GM12878 (cell line): ENCODE measurements around the gene PPP6R1. TPM values are rescaled to one million over a fixed set of nuclear protein-coding genes. Genes with fewer than 3 reads are reported as not detected.

ENCODE experiments used
- ATF3 ChIP-seq: IDR thresholded peaks from 2 replicates; pipeline ENCODE4 v1.6.1; 2011; ENCODE audit warnings: low read depth, mild to moderate bottlenecking, low read length, moderate library complexity, borderline replicate concordance; ENCODE audit errors: extremely low read depth
- BHLHE40 ChIP-seq, 2 experiments: fragments of 450-650 bp in 1 of 2; IDR thresholded peaks; 2 replicates each; pipeline ENCODE4 v1.6.1; 2011 to 2017; ENCODE audit warnings: low read depth in 2 of 2, borderline replicate concordance in 1 of 2, improper control_type of control experiment in 1 of 2, low read length in 1 of 2, mild to moderate bottlenecking in 1 of 2
- DPF2 ChIP-seq: fragments of 450-650 bp; IDR thresholded peaks from 2 replicates; pipeline ENCODE4 v1.6.1; 2017; ENCODE audit warnings: mild to moderate bottlenecking
- FOS ChIP-seq: IDR thresholded peaks from 3 replicates; pipeline ENCODE4 v1.6.1; 2011; ENCODE audit warnings: borderline replicate concordance; ENCODE audit not compliant: insufficient read length; ENCODE audit errors: extremely low read depth
- FOXK2 ChIP-seq: fragments of 450-650 bp; IDR thresholded peaks from 2 replicates; pipeline ENCODE4 v1.6.1; 2017; ENCODE audit warnings: mild to moderate bottlenecking, moderate library complexity
- HCFC1 ChIP-seq: fragments of 150-350 bp; IDR thresholded peaks from 2 replicates; pipeline ENCODE4 v1.6.1; 2014; ENCODE audit warnings: low read length
- JUND ChIP-seq: IDR thresholded peaks from 2 replicates; pipeline ENCODE4 v1.6.1; 2012; ENCODE audit warnings: low read depth, mild to moderate bottlenecking, low read length, improper control_type of control experiment, moderate library complexity
- KAT2A ChIP-seq: conservative IDR thresholded peaks from 2 replicates; pipeline ENCODE4 v1.6.1; 2011; ENCODE audit warnings: low read depth, low read length; ENCODE audit not compliant: control insufficient read depth
- MLLT1 ChIP-seq: fragments of 450-650 bp; IDR thresholded peaks from 2 replicates; pipeline ENCODE4 v1.6.1; 2016; ENCODE audit warnings: mild to moderate bottlenecking
- MYB ChIP-seq: fragments of 150-350 bp; IDR thresholded peaks from 2 replicates; pipeline ENCODE4 v1.6.1; 2014; ENCODE audit warnings: mild to moderate bottlenecking, low read depth, low read length, borderline replicate concordance
- NFIC ChIP-seq: IDR thresholded peaks from 2 replicates; pipeline ENCODE4 v1.6.1; 2012; ENCODE audit warnings: low read depth, mild to moderate bottlenecking, inconsistent platforms, low read length, moderate library complexity
- NFYB ChIP-seq: IDR thresholded peaks from 2 replicates; pipeline ENCODE4 v1.6.1; 2011; ENCODE audit warnings: low read depth, mild to moderate bottlenecking, low read length, improper control_type of control experiment, moderate library complexity; ENCODE audit not compliant: insufficient read depth
- ZBED1 ChIP-seq: IDR thresholded peaks from 2 replicates; pipeline ENCODE4 v1.6.1; 2016; ENCODE audit warnings: borderline replicate concordance
- ZNF217 ChIP-seq: fragments of 450-650 bp; IDR thresholded peaks from 2 replicates; pipeline ENCODE4 v1.6.1; 2017; ENCODE audit warnings: antibody characterized with exemption, mild to moderate bottlenecking
- polyA plus RNA-seq, 11 experiments: library from polyadenylated mRNA; depleted of rRNA in 4 of 11; unstranded in 6 of 11; stranded (reverse) in 5 of 11; fragments of >200 nt; fragmentation: Nextera tagmentation in 4 of 11; fragmentation: Illumina TruSeq in 1 of 11; extraction: Ambion mirVana in 4 of 11; extraction: Trizol in 1 of 11; gene quantifications; 1 replicate in 1 of 11; 2 replicates in 10 of 11; pipeline versions ENCODE4 v1.2.1 to v1.2.3, GENCODE V29; 2011 to 2016; ENCODE audit warnings: inconsistent platforms in 2 of 11, missing spikeins in 2 of 11, low read depth in 1 of 11
- total RNA-seq, 4 experiments: library from RNA; depleted of rRNA in 3 of 4; stranded (reverse); fragments of >200 nt in 3 of 4; fragmentation: Illumina TruSeq in 1 of 4; extraction: Trizol in 1 of 4; gene quantifications; 2 replicates each; pipeline versions ENCODE4 v1.2.1 to v1.2.3, GENCODE V29; 2013 to 2021
- TF ChIP-seq, protein P1 (sequence below): fragments of 450-650 bp; IDR thresholded peaks from 2 replicates; pipeline ENCODE4 v1.6.1; 2017; ENCODE audit warnings: mild to moderate bottlenecking, moderate library complexity
- TF ChIP-seq, protein P2 (sequence below): fragments of 450-650 bp; IDR thresholded peaks from 2 replicates; pipeline ENCODE4 v1.6.1; 2016; ENCODE audit warnings: mild to moderate bottlenecking, moderate library complexity, borderline replicate concordance
- TF ChIP-seq, protein P3 (sequence below): IDR thresholded peaks from 2 replicates; pipeline ENCODE4 v1.6.1; 2012; ENCODE audit warnings: low read depth, low read length, improper control_type of control experiment

The PPP6R1 gene
- total and polyA plus RNA-seq, 10 of the 15 experiments (the other 5 are each of a cell fraction or from before 2014, with no cell fraction given), result 0.80 to 173 (median 63.7) TPM

- TF ChIP-seq, protein P1, sequence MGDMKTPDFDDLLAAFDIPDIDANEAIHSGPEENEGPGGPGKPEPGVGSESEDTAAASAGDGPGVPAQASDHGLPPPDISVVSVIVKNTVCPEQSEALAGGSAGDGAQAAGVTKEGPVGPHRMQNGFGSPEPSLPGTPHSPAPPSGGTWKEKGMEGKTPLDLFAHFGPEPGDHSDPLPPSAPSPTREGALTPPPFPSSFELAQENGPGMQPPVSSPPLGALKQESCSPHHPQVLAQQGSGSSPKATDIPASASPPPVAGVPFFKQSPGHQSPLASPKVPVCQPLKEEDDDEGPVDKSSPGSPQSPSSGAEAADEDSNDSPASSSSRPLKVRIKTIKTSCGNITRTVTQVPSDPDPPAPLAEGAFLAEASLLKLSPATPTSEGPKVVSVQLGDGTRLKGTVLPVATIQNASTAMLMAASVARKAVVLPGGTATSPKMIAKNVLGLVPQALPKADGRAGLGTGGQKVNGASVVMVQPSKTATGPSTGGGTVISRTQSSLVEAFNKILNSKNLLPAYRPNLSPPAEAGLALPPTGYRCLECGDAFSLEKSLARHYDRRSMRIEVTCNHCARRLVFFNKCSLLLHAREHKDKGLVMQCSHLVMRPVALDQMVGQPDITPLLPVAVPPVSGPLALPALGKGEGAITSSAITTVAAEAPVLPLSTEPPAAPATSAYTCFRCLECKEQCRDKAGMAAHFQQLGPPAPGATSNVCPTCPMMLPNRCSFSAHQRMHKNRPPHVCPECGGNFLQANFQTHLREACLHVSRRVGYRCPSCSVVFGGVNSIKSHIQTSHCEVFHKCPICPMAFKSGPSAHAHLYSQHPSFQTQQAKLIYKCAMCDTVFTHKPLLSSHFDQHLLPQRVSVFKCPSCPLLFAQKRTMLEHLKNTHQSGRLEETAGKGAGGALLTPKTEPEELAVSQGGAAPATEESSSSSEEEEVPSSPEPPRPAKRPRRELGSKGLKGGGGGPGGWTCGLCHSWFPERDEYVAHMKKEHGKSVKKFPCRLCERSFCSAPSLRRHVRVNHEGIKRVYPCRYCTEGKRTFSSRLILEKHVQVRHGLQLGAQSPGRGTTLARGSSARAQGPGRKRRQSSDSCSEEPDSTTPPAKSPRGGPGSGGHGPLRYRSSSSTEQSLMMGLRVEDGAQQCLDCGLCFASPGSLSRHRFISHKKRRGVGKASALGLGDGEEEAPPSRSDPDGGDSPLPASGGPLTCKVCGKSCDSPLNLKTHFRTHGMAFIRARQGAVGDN, result no peak
- TF ChIP-seq ZNF217, result no peak
- no peak for TF ChIP-seq NFYB
- peak; percentile 30 to 46; a peak in 1 of 4 replicates for TF ChIP-seq BHLHE40 (IDR thresholded peaks at IDR 0.05; ENCODE audit: borderline replicate concordance in 1 of 2, low read depth in 2 of 2, low read length in 1 of 2)
- no peak for TF ChIP-seq MLLT1
- TF ChIP-seq, protein P2, sequence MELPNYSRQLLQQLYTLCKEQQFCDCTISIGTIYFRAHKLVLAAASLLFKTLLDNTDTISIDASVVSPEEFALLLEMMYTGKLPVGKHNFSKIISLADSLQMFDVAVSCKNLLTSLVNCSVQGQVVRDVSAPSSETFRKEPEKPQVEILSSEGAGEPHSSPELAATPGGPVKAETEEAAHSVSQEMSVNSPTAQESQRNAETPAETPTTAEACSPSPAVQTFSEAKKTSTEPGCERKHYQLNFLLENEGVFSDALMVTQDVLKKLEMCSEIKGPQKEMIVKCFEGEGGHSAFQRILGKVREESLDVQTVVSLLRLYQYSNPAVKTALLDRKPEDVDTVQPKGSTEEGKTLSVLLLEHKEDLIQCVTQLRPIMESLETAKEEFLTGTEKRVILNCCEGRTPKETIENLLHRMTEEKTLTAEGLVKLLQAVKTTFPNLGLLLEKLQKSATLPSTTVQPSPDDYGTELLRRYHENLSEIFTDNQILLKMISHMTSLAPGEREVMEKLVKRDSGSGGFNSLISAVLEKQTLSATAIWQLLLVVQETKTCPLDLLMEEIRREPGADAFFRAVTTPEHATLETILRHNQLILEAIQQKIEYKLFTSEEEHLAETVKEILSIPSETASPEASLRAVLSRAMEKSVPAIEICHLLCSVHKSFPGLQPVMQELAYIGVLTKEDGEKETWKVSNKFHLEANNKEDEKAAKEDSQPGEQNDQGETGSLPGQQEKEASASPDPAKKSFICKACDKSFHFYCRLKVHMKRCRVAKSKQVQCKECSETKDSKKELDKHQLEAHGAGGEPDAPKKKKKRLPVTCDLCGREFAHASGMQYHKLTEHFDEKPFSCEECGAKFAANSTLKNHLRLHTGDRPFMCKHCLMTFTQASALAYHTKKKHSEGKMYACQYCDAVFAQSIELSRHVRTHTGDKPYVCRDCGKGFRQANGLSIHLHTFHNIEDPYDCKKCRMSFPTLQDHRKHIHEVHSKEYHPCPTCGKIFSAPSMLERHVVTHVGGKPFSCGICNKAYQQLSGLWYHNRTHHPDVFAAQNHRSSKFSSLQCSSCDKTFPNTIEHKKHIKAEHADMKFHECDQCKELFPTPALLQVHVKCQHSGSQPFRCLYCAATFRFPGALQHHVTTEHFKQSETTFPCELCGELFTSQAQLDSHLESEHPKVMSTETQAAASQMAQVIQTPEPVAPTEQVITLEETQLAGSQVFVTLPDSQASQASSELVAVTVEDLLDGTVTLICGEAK, result no peak
- no peak; the same call in 1 of the 2 replicates for TF ChIP-seq HCFC1
- no peak for TF ChIP-seq KAT2A
- TF ChIP-seq FOS, result no peak
- no peak for TF ChIP-seq FOXK2
- TF ChIP-seq MYB, result no peak
- TF ChIP-seq JUND, result no peak
- TF ChIP-seq, protein P3, sequence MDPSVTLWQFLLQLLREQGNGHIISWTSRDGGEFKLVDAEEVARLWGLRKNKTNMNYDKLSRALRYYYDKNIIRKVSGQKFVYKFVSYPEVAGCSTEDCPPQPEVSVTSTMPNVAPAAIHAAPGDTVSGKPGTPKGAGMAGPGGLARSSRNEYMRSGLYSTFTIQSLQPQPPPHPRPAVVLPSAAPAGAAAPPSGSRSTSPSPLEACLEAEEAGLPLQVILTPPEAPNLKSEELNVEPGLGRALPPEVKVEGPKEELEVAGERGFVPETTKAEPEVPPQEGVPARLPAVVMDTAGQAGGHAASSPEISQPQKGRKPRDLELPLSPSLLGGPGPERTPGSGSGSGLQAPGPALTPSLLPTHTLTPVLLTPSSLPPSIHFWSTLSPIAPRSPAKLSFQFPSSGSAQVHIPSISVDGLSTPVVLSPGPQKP, result no peak
- no peak for TF ChIP-seq ZBED1
- no peak for TF ChIP-seq NFIC
- peak; percentile 21; the same call in 1 of the 2 replicates for TF ChIP-seq ATF3
- TF ChIP-seq DPF2, result 0 out of 2 replicates have a peak, but pooled peaks have one; percentile 24
Observed at GRCh38 chr19:55301459-55302317, 42.9 kb upstream of the PPP6R1 start (continued).
